DMS 273 treated with DMSO at 0.1 percent for 48 hours (cell line): Measurements from ENCODE around the gene GSC2.

Experiments
- DNase-seq: peaks from one replicate; lab custom pipeline; 2025; lab: John Stamatoyannopoulos, UW

Gene GSC2, protein sequence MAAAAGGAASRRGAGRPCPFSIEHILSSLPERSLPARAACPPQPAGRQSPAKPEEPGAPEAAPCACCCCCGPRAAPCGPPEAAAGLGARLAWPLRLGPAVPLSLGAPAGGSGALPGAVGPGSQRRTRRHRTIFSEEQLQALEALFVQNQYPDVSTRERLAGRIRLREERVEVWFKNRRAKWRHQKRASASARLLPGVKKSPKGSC

GRCh38 chr22:19149991-19150390, at the start of gene GSC2:
TSS of gene GSC2 (minus strand) at chr22:19150292. CDS start at chr22:19150283, 9 bp downstream.
- DNase-seq, result no peak

DNA sequence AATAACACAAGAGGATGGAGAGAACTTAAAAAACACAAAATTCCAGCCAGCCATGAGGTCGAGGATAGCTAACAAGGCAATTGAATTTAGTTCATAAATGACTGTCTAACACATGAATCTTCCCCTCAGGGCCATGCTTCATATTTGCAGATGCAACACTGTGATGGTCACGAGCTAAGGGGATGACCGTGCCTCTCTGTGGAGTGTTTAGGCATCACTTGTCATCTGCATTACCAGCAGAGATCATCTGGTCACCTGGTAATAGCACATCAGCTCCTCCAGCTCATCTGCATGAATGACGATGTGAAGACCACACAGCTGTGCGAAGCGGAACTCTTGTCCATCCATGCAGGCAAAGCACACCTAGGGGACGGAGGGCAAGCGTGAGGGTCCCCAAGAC, 49.4 kb upstream of the GSC2 start:
- DNase-seq, result no peak

- no peak for DNase-seq
Measured at GRCh38 chr22:19197997-19198865, 48.1 kb upstream of the GSC2 start.

- DNase-seq, result no peak
Measured at GRCh38 chr22:19196841-19197612, 46.9 kb upstream of the GSC2 start.

- DNase-seq, result no peak
Measured at GRCh38 chr22:19195796-19196731, 46.0 kb upstream of the GSC2 start.

- no peak for DNase-seq
Measured at GRCh38 chr22:19194766-19195536, 44.9 kb upstream of the GSC2 start.

GRCh38 chr22:19193879-19194278, 43.8 kb upstream of the GSC2 start:
- no peak for DNase-seq

DNA sequence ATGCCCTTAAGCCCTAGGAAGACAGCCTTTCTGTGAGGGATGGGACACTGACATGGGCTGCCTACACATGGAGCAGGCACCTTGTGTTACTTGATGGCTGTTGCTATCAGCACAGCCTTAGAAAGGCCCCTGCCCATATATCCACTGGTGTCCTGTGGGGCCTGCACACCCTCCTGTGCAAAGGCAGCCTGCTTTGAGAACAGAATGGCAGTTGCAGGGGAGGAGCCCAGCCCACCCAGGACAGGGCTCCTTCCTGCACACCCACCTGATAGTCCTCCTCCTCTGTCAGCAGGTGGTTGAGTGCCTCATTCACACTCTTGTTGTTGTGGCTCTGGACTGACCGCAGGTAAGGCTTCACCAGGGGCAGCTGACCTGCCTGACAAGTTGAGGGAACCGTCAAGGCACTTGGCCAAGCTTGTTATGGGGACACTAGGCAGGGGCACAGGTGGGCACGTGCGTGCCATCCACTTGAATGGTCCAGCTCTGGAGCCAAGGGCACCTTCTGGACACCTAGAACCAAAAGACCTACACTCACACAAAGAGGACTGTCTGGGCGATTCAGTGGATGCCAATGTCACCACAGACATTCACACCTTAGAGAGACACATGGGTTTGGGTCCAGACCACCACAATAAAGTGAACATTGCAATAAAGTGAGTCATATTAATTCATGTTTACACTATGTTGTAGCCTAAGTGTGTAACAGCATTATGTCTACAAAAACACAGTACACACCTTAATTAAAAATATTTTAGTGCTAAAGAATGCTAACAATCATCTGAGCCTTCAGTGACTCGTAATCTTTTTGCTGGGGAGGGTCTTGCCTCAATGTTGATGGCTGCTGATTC, 37.8 kb upstream of the GSC2 start:
- no peak for DNase-seq

- DNase-seq, result no peak
Measured at GRCh38 chr22:19184276-19184997, 34.3 kb upstream of the GSC2 start.

DNA sequence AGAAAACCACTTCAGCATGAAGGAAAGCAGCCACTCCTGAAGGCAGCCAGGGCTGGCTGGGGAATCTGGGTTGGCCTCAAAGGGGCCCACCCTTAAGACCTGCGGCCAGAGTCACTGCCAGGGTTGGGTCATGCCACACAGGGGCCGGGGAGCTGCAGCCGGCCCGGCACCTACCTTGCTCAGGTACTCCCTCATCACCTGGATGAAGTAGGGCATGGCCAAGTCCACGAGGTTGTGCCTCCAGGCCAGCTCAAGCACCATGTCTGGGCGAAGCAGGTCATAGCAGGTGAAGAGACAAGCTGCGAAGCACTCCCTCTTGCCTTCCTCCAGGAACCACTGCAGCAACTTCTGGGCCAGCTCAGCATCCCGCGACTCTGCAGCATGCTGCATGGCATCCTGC, 33.1 kb upstream of the GSC2 start:
- DNase-seq, result no peak

DNA sequence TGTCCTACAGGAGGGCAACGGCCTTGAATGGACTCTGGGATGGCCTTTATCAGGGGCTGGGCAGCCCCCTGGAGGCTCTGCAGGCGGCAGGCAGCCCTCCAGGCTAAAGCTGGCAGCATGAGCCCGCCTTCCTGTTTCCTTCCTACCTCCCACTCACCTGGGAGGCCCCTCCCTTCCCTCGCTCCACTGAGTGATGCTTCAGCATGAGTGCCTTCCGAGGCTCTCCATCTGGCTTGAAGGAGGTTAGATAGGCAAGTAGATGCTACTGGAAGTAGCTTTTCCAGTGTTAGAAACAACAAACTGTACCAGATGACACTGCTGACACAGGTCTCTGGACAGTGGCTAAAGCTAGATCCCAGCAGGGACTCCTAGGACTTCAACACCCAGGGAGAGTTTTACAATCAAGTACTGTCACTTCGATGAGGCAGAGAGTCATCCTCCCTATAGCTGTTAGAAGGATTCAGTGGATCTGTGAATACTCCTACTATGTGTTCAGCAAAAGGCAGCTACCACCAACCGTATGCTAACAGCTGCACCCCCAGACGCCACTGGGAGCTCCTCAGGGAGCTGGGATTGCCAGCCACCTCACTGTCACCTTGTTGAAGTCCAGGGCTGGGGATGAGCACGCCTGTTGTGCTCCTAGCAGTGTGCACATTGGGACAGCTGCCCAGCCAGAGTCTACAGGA, 32.5 kb upstream of the GSC2 start:
- DNase-seq, result no peak

- DNase-seq, result no peak
Measured at GRCh38 chr22:19181786-19182471, 31.8 kb upstream of the GSC2 start.

- no peak for DNase-seq
Measured at GRCh38 chr22:19180740-19181410, 30.8 kb upstream of the GSC2 start.

- no peak for DNase-seq
Measured at GRCh38 chr22:19180234-19180633, 30.1 kb upstream of the GSC2 start.

- peak; percentile 19 for DNase-seq
Measured at GRCh38 chr22:19179497-19180048, 29.5 kb upstream of the GSC2 start.

DNA sequence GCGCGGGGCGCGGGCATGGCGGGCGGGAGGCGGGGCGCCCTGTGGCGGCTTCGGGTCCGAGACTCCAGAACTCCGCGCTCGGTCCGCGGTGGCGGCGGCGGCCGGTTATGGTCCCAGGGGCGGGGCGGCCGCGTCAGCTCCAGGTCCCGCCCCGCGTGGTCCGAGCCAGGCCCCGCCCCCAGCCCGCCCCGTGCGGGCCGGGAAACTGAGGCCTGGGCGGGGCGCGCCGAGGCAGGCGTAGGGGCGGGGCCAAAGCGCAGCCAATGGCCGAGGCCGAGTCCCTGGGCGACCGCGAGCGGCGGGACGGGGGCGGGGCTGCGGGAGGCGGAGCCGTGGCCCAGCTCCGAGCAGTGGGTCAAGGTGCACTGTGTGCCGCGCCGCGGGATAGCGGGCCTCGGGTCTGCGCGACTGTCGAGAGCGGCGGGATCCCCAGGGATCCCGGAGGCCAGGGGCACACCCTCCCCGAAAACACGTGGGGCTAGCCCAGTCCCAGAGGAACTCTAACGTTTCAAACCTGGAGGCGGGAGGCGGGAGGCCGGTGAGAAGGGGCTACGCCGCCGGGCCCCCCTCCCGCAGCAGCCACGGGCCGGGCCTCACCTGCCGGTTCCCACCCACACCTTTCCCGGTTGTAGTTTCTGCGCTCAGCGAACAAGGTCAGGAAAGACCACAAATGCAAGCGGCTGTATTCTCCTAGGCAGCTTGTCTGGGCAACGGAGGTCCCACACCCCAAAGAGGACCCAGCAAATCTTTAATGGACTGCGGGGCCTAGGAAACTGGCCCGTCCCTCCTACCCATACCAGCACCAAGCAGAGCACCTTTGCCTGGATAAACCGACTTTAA, 28.8 kb upstream of the GSC2 start, which contains the start of gene SLC25A1:
Gene SLC25A1 (minus strand): TSS at position 80 of the 840 bp plus-strand sequence. CDS start 63 bp downstream, at position 17.
- no peak for DNase-seq
